ENCODE measurements around the gene OR4K17.
"Not testable (repeated sequence)": the region's sequence is repeated elsewhere in the genome, so short reads cannot be mapped to it uniquely, and the experiment has no call there.

OR4K17 gene

GRCh38 chr14:20110438-20110837, at the start of gene OR4K17:
Gene OR4K17 (plus strand): TSS chr14:20110739. CDS start chr14:20117500, 6,761 bp downstream.
- DNase-seq, result no peak

- DNase-seq, result no peak
These were observed 18.5 kb upstream of the OR4K17 start for GRCh38 chr14:20092050-20092449.

- DNase-seq, result no peak
These were observed 17.1 kb upstream of the OR4K17 start for GRCh38 chr14:20093442-20093841.

- not testable (repeated sequence) for DNase-seq
These were observed 11.4 kb upstream of the OR4K17 start for GRCh38 chr14:20098926-20099770.

- DNase-seq, result no peak
These were observed 1.8 kb downstream of the OR4K17 start for GRCh38 chr14:20112321-20112720.

GRCh38 chr14:20116748-20117147, 6.2 kb downstream of the OR4K17 start:
- DNase-seq, result no peak

- no peak for DNase-seq
These were observed 8.3 kb downstream of the OR4K17 start for GRCh38 chr14:20118795-20119194.

GRCh38 chr14:20138520-20138919, 28.0 kb downstream of the OR4K17 start, which contains the start of gene OR4N5:
Gene OR4N5 (plus strand): TSS chr14:20138820. CDS start chr14:20143736, 4,916 bp downstream.
- DNase-seq, result no peak

GRCh38 chr14:20143911-20144310, 33.4 kb downstream of the OR4K17 start:
- DNase-seq, result no peak

GRCh38 chr14:20144820-20145219, 34.3 kb downstream of the OR4K17 start:
- DNase-seq, result no peak

- no peak for DNase-seq
These were observed 53.9 kb downstream of the OR4K17 start for GRCh38 chr14:20164462-20164861.

- no peak for DNase-seq
These were observed 56.6 kb downstream of the OR4K17 start for GRCh38 chr14:20167091-20167490.

- not testable (repeated sequence) for DNase-seq
These were observed 59.3 kb downstream of the OR4K17 start for GRCh38 chr14:20169852-20170251.

Data from NCI-H1105 (cell line).